Right lobe of liver (tissue), 4 donors: ENCODE measurements around the gene REPS2.

Source experiments
- CTCF ChIP-seq, 4 donors: fragments of 200-600 bp in 3 of 4; fragments of 450-650 bp in 1 of 4; IDR thresholded peaks; one replicate each; pipeline versions ENCODE4 v1.5.1 to v1.8.0; 2016 to 2022; ENCODE audit warnings: antibody characterized with exemption in 4 of 4, mild to moderate bottlenecking in 2 of 4
- POLR2A ChIP-seq: fragments of 450-650 bp; IDR thresholded peaks from one replicate; pipeline ENCODE4 v1.6.1; 2017; ENCODE audit warnings: antibody characterized with exemption, mild to moderate bottlenecking
- donor health status: DM: no; HTN: no; CAD: no.
- donor health status: DM: no; HTN: no; CAD: no.
- donor health status: DM: no; HTN: yes; CAD: no.

GRCh38 chrX:17031827-17032226 lies 85.4 kb downstream of the REPS2 start:
- no peak for TF ChIP-seq POLR2A
- no peak for TF ChIP-seq CTCF (IDR thresholded peaks at IDR 0.05)
